HG03066 (cell line): ENCODE results near the gene CADM2.

Experiments used
- ATAC-seq: cut with Tn5 transposase; IDR thresholded peaks from one replicate; pipeline ENCODE4 v1.9.1; 2021; ENCODE audit warnings: low read depth; ENCODE audit not compliant: unreplicated experiment

The CADM2 gene

DNA sequence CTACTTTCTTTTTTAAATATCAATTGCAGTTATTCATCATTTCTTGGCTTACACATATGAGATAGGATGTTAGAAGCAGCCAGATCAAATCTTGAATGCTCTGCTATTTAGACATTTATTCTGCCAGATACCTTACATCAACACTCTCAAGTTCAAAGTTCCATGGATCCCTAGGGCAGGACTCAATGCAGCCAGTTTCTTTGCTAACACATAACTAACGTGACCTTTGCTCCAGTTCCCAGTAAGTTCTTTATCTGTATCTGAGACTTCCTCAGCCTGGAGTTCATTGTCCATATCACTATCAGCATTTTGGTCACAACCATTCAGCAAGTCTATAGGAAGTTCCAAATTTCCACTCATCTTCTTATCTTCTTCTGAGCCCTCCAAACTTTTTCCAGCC, 1092.3 kb downstream of the CADM2 start:
- ATAC-seq: no peak

- ATAC-seq: no peak
Observed at GRCh38 chr3:86056032-86056431, 1097.2 kb downstream of the CADM2 start.

GRCh38 chr3:86056962-86057361, 1098.2 kb downstream of the CADM2 start:
- no peak for ATAC-seq

DNA sequence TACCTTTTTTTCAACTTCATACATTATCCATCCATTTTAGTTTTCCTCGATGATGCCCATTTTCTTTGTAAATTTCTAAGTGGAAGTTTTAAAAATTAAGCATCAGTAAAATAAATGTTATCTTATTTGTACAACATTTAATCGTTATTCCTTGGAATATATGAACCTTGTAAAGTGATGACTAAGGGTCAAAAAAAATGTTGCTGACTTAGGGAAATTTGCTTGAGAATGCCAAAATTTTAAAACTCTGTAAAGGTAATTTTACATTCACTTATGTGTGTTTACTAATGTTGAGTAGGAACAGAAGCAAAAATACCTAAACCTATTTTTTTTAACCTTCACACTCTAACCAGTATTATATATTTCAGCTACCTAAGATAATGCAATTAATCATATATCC, 1115.0 kb downstream of the CADM2 start:
- no peak for ATAC-seq

DNA sequence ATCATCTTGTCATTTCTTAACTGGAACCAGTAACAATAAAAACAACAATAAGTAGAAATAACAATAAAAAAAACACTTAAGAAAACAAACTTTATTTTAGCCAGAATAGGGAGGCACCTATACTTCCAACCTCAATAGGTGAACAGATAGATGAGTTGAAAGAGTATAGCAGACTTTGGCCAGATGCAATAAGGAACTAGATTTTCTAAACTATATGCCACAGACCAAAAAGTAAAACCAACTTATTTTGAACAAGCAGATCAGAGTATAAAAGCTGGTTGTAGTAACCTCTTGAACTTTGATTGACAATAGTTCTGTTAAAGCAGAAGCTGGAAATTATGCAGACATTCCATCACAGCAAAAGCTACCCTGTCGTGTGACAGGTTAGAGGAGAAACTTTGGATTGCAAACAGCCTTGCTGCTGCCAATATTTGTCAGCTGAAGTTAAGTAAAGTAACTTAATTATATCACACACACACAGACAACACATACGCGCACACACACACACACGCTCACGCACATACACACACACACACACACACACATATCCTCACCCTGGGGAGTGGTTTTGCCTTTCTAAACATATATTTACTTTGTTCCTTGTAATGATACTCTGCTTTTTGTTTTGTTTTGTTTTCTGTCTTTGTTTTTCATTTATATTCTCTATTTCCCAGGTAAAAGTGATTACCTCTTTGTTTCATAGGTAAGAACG, 1128.5 kb downstream of the CADM2 start:
- no peak for ATAC-seq

DNA sequence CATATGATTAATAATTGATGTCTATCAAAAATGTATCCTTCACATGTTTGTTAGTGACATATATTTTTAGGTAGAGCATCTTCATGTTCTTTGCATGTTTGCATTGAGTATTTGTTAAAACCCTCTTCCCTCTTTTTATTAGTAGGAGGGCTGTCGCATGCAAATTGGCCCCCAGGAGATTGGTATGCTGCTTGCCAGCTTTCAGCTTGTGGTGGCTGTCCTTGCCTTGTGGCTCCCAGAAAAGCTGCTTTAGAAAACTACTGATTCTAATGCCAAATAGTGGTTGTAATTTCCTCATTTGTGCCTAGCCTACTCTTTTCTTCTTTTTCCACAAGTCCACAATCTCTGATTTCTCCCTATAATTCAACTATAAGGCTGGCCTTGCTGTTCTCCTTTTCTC, 1145.4 kb downstream of the CADM2 start:
- no peak for ATAC-seq

DNA sequence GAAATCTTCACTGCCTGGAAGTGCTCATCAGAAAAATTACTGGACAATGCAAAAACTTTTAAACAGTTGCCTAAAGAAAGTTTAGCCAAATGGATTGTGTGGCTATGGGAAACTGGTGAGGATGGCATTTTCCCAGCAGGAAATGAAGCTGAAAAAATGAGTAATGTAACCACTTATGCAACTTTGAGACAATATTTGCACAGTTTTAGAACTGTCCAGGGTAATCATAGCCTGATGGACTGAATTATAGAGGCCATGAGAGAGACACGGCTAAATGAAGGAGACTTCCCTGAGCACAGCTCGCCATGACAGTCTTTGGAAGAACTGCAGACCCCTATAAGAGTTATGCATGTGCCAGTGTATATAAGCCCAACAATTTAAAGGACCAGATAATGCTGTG, 1150.6 kb downstream of the CADM2 start:
- no peak for ATAC-seq
